ENCODE results near the gene CDK5. TPM values are rescaled to one million over a fixed set of nuclear protein-coding genes. Genes with fewer than 3 reads are reported as not detected.

CDK5 gene
- total RNA-seq, 5 donors from 2014 or later (not counting 1 experiment from before 2014, with no cell fraction given): 5.3 to 8.4 (median 6.5) TPM

DNA sequence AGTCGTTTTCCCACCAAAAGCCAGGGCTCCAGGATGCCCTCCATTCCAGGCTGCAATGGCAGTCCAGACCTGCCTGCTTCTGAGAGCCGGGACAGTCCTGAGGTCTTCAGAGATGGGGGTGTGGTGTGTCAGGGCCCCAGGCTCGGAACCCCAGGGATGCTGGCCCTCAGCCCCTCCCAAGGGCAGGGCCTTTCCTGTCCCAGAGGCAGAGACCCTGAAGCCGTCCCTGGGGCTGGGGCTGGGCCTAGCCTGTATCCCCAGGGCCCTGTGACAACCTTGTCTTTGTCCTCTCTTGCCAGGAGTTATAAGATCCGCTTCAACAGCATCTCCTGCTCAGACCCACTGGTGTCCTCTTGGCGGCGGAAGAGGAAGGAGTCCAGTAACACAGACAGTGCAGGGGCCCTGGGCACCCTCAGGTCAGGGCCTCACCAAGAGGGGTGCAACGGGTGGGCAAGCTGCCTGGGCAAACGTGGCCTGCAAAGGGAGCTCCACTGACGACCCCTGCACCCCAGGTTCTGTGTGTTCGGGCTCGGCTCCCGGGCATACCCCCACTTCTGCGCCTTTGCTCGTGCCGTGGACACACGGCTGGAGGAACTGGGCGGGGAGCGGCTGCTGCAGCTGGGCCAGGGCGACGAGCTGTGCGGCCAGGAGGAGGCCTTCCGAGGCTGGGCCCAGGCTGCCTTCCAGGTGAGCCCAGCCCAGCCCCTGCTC, 51.0 kb downstream of the CDK5 start:
- Mint-ChIP-seq H3K9me3 (no peaks in the 10 kb centered on the region), H3K27ac (peak overlapping the region in 1 of 2 donors; percentile 16), H3K27me3 (no peaks in the 10 kb centered on the region), H3K4me3 (peak overlapping the region in 1 of 3 donors; percentile 76), H3K4me1 (peaks cover 36 to 56% (median 41%) of the 10 kb centered on the region in 3 donors), H3K36me3 (no peaks in the 10 kb centered on the region)
- WGBS (ENCODE audit: insufficient coverage): 92% methylated on average over 20 of the region's 23 CpGs
- no peak overlapping the region for H3K4me3 ChIP-seq (ENCODE audit: control insufficient read depth in 1 of 2, extremely low read depth in 1 of 2, low read length in 1 of 2)
- no peak for ATAC-seq (replicated peaks in 1 of 4)
- H3K27ac ChIP-seq (ENCODE audit: low read length): peak overlapping the region; percentile 78
- no peaks in the 10 kb centered on the region for H3K9me3 ChIP-seq
- no peaks in the 10 kb centered on the region for H3K36me3 ChIP-seq (ENCODE audit: control insufficient read depth in 2 of 2, extremely low read depth in 1 of 2, insufficient read depth in 1 of 2, low read length in 1 of 2)
- DNase-seq: no peak
- no peaks in the 10 kb centered on the region for H3K27me3 ChIP-seq (replicated peaks in 1 of 2; ENCODE audit: control insufficient read depth in 2 of 2, extremely low read depth in 1 of 2, insufficient read depth in 2 of 2, low read length in 1 of 2)
- ChIA-PET POLR2A (no interaction called here), CTCF (interaction anchor here in 1 of 2 donors (0.6 kb wide), 1 partner anchor 78 kb away, joined by 4 read pairs; no protein-coding TSS in a partner anchor)
- peaks cover 28 to 54% of the 10 kb centered on the region in 2 experiments for H3K4me1 ChIP-seq (ENCODE audit: control insufficient read depth in 1 of 2, extremely low read depth in 1 of 2, insufficient read depth in 2 of 2, low read length in 2 of 2)

DNA sequence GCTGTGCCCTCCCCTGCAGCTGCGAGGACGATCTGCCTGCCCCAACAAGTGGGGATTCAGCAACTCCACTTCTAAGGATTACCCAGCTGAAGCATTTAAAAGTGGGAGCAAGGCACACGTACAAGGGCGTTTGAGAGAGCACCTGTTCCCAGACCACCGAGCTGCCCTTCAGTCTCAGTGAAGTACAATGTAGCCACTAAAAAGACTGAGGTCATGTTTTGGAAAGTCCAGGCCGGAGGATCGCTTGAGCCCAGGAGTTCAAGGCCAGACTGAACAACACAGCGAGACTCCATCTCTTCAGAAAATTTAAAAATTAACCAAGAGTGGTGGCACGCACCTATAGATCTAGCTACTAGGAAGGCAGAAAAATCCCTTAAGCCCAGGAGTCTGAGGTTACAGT, 52.1 kb downstream of the CDK5 start:
- WGBS (ENCODE audit: insufficient coverage): 79% methylated on average over 5 of the region's 9 CpGs
- no peak for ATAC-seq (replicated peaks in 1 of 4)
- peak overlapping the region; percentile 46 to 59 for H3K27ac Mint-ChIP-seq
- Histone ChIP-seq H3K27me3 (replicated peaks in 1 of 2; ENCODE audit: control insufficient read depth in 2 of 2, extremely low read depth in 1 of 2, insufficient read depth in 2 of 2, low read length in 1 of 2) (no peaks in the 10 kb centered on the region), H3K27ac (ENCODE audit: low read length) (no peak overlapping the region), H3K36me3 (ENCODE audit: control insufficient read depth in 2 of 2, extremely low read depth in 1 of 2, insufficient read depth in 1 of 2, low read length in 1 of 2) (peaks cover 0 to 4% of the 10 kb centered on the region in 2 donors), H3K9me3 (no peaks in the 10 kb centered on the region), H3K4me1 (ENCODE audit: control insufficient read depth in 1 of 2, extremely low read depth in 1 of 2, insufficient read depth in 2 of 2, low read length in 2 of 2) (peaks cover 23 to 48% of the 10 kb centered on the region in 2 experiments), H3K4me3 (ENCODE audit: control insufficient read depth in 1 of 2, extremely low read depth in 1 of 2, low read length in 1 of 2) (no peak overlapping the region)
- H3K4me3 Mint-ChIP-seq: peak overlapping the region in 1 of 3 donors; percentile 41
- H3K36me3 Mint-ChIP-seq: no peaks in the 10 kb centered on the region
- CTCF ChIA-PET: interaction anchor here in 1 of 2 donors (0.5 to 1.1 kb wide), 2 partner anchors 19 to 42 kb away, joined by 3 to 5 read pairs; no protein-coding TSS in a partner anchor
- DNase-seq: no peak
- no peaks in the 10 kb centered on the region for H3K27me3 Mint-ChIP-seq
- H3K4me1 Mint-ChIP-seq: peaks cover 28 to 49% (median 34%) of the 10 kb centered on the region in 3 donors
- POLR2A ChIA-PET: no interaction called here
- no peaks in the 10 kb centered on the region for H3K9me3 Mint-ChIP-seq

Other genes starting within 250 kb of the CDK5 start
- under 1 TPM in 2 of 5 donors, not detected in 3; 0.15 to 0.28 TPM for gene AOC1, start 205.4 kb downstream of the CDK5 start, total RNA-seq
- gene KCNH2, start 79.6 kb downstream of the CDK5 start, total RNA-seq: 1 to 10 TPM; 2.9 to 4.6 (median 3.0) TPM
- 10 to 100 TPM in 1 of 5 donors, 1 to 10 TPM in 4; 4.8 to 10.1 (median 5.0) TPM for gene NOS3, start 66.9 kb downstream of the CDK5 start, total RNA-seq
- 10 to 100 TPM; 24.0 to 37.0 (median 31.8) TPM for gene ATG9B, start 33.4 kb downstream of the CDK5 start, total RNA-seq
- gene ABCB8, start 29.4 kb downstream of the CDK5 start, total RNA-seq: 10 to 100 TPM; 72.4 to 83.0 (median 74.8) TPM
- 10 to 100 TPM in 4 of 5 donors, 1 to 10 TPM in 1; 9.8 to 16.0 (median 11.9) TPM for gene ASIC3, start 9.4 kb downstream of the CDK5 start, total RNA-seq
- 10 to 100 TPM; 52.0 to 91.5 (median 74.4) TPM for gene SLC4A2, start 1.7 kb upstream of the CDK5 start, total RNA-seq
- gene FASTK, start 22.9 kb upstream of the CDK5 start, total RNA-seq: 100 to 1,000 TPM in 4 of 5 donors, 10 to 100 TPM in 1; 98.8 to 157 (median 151) TPM
- gene TMUB1, start 25.6 kb upstream of the CDK5 start, total RNA-seq: 10 to 100 TPM; 44.0 to 67.0 (median 56.5) TPM
- 10 to 100 TPM; 28.2 to 67.3 (median 50.9) TPM for gene AGAP3, start 28.6 kb upstream of the CDK5 start, total RNA-seq
- gene GBX1, start 109.8 kb upstream of the CDK5 start, total RNA-seq: not detected
- not detected for gene ASB10, start 129.4 kb upstream of the CDK5 start, total RNA-seq
- 1 to 10 TPM; 3.1 to 7.7 (median 5.1) TPM for gene H2BK1, start 152.6 kb upstream of the CDK5 start, total RNA-seq
- 10 to 100 TPM; 22.9 to 39.7 (median 38.8) TPM for gene ABCF2, start 169.3 kb upstream of the CDK5 start, total RNA-seq
- gene CHPF2, start 174.6 kb upstream of the CDK5 start, total RNA-seq: 10 to 100 TPM; 34.2 to 66.1 (median 64.1) TPM
- 10 to 100 TPM in 2 of 5 donors, 1 to 10 TPM in 3; 6.3 to 28.5 (median 9.1) TPM for gene SMARCD3, start 190.8 kb upstream of the CDK5 start, total RNA-seq

Measured in T-cell (primary cell).